ENCODE measurements around the gene CNTN1.

The CNTN1 gene

DNA sequence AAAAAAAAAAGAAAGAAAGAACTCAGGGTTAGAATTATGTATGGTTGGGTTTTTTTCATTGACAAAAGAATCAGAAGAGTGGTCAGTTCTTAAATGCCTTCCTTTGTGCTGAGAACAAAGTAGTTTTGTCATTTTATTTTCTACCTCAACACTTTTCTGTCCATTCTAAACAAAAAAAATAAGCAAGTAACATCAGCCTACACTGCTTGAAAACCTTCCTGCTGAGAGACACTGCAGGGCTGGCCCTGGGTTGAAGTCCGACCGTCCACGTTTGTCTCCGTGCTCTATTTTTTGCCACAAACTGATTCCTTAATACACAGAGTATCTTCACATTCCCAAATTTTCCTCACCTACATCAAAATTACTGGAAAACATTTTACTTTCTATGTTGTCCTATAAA lies 284.3 kb downstream of the CNTN1 start:
- H3K27ac ChIP-seq = no peak overlapping the region
- TF ChIP-seq EZH2 (IDR thresholded peaks at IDR 0.05) (no peak), FOXP2 (optimal IDR thresholded peaks at IDR 0.05; ENCODE audit: control extremely low read depth, extremely low read length, insufficient read depth) (no peak), POLR2AphosphoS5 (IDR thresholded peaks at IDR 0.05; ENCODE audit: borderline replicate concordance, low read depth, low read length) (no peak)
- no peaks in the 10 kb centered on the region for H3K9me3 ChIP-seq (ENCODE audit: low read depth, low read length)
- H3K36me3 ChIP-seq (ENCODE audit: insufficient read depth, low read length) = no peaks in the 10 kb centered on the region
- no peak overlapping the region for H3K4me3 ChIP-seq
- no peak for DNase-seq (ENCODE audit: low read depth, low spot score)
- no peak overlapping the region for H3K9ac ChIP-seq (ENCODE audit: insufficient read length)

- TF ChIP-seq EZH2 (IDR thresholded peaks at IDR 0.05) (no peak), FOXP2 (optimal IDR thresholded peaks at IDR 0.05; ENCODE audit: control extremely low read depth, extremely low read length, insufficient read depth) (no peak), POLR2AphosphoS5 (IDR thresholded peaks at IDR 0.05; ENCODE audit: borderline replicate concordance, low read depth, low read length) (no peak)
- H3K27ac ChIP-seq = no peak overlapping the region
- H3K36me3 ChIP-seq (ENCODE audit: insufficient read depth, low read length) = no peaks in the 10 kb centered on the region
These were observed 288.3 kb downstream of the CNTN1 start for GRCh38 chr12:40980427-40980961.

GRCh38 chr12:40986001-40986400 lies 293.8 kb downstream of the CNTN1 start:
- no peak for DNase-seq (ENCODE audit: low read depth, low spot score)
- TF ChIP-seq FOXP2 (optimal IDR thresholded peaks at IDR 0.05; ENCODE audit: control extremely low read depth, extremely low read length, insufficient read depth) = no peak
- no peak for TF ChIP-seq EZH2 (IDR thresholded peaks at IDR 0.05)
- no peak for TF ChIP-seq POLR2AphosphoS5 (IDR thresholded peaks at IDR 0.05; ENCODE audit: borderline replicate concordance, low read depth, low read length)
- Histone ChIP-seq H3K9me3 (ENCODE audit: low read depth, low read length) (no peaks in the 10 kb centered on the region), H3K27ac (no peak overlapping the region), H3K4me3 (no peak overlapping the region), H3K36me3 (ENCODE audit: insufficient read depth, low read length) (no peaks in the 10 kb centered on the region), H3K9ac (ENCODE audit: insufficient read length) (no peak overlapping the region)

More at GRCh38 chr12:40980427-40980961, 288.3 kb downstream of the CNTN1 start:
- Histone ChIP-seq H3K9ac (ENCODE audit: insufficient read length) (no peak overlapping the region), H3K9me3 (ENCODE audit: low read depth, low read length) (no peaks in the 10 kb centered on the region), H3K4me3 (no peak overlapping the region)
- DNase-seq (ENCODE audit: low read depth, low spot score) = no peak

- no peaks in the 10 kb centered on the region for H3K9me3 ChIP-seq (ENCODE audit: low read depth, low read length)
- no peak overlapping the region for H3K4me3 ChIP-seq
- H3K27ac ChIP-seq = no peak overlapping the region
- DNase-seq (ENCODE audit: low read depth, low spot score) = no peak
- H3K9ac ChIP-seq (ENCODE audit: insufficient read length) = no peak overlapping the region
- H3K36me3 ChIP-seq (ENCODE audit: insufficient read depth, low read length) = no peaks in the 10 kb centered on the region
- TF ChIP-seq POLR2AphosphoS5 (IDR thresholded peaks at IDR 0.05; ENCODE audit: borderline replicate concordance, low read depth, low read length) (no peak), FOXP2 (optimal IDR thresholded peaks at IDR 0.05; ENCODE audit: control extremely low read depth, extremely low read length, insufficient read depth) (no peak), EZH2 (IDR thresholded peaks at IDR 0.05) (no peak)
These were observed 296.1 kb downstream of the CNTN1 start for GRCh38 chr12:40988355-40988754.

GRCh38 chr12:40988824-40989223 lies 296.6 kb downstream of the CNTN1 start:
- Histone ChIP-seq H3K9me3 (ENCODE audit: low read depth, low read length) (no peaks in the 10 kb centered on the region), H3K9ac (ENCODE audit: insufficient read length) (no peak overlapping the region), H3K4me3 (no peak overlapping the region), H3K36me3 (ENCODE audit: insufficient read depth, low read length) (no peaks in the 10 kb centered on the region), H3K27ac (no peak overlapping the region)
- no peak for TF ChIP-seq POLR2AphosphoS5 (IDR thresholded peaks at IDR 0.05; ENCODE audit: borderline replicate concordance, low read depth, low read length)
- TF ChIP-seq EZH2 (IDR thresholded peaks at IDR 0.05) = no peak
- no peak for TF ChIP-seq FOXP2 (optimal IDR thresholded peaks at IDR 0.05; ENCODE audit: control extremely low read depth, extremely low read length, insufficient read depth)
- DNase-seq (ENCODE audit: low read depth, low spot score) = no peak

DNA sequence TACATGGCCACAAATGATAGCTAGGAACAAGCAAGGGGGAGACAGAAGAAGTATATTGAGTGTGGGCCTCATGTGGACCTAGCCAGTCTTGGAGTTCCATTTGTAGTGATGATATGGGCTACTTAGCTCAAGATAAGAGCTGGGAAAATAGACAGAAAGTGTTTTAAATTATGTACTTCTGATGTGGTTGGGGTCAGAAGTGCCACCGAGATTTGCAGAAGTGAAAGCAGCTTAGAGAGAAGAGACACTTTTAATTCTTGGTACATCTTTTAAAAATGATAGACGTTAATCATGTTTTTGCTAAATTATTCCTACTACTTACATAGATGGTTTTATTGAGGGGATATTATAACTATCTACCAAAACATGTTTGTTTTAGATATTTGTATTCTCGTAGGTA lies 297.5 kb downstream of the CNTN1 start:
- Histone ChIP-seq H3K36me3 (ENCODE audit: insufficient read depth, low read length) (no peaks in the 10 kb centered on the region), H3K4me3 (no peak overlapping the region), H3K9me3 (ENCODE audit: low read depth, low read length) (no peaks in the 10 kb centered on the region), H3K9ac (ENCODE audit: insufficient read length) (no peak overlapping the region), H3K27ac (no peak overlapping the region)
- TF ChIP-seq EZH2 (IDR thresholded peaks at IDR 0.05) = no peak
- no peak for TF ChIP-seq FOXP2 (optimal IDR thresholded peaks at IDR 0.05; ENCODE audit: control extremely low read depth, extremely low read length, insufficient read depth)
- no peak for DNase-seq (ENCODE audit: low read depth, low spot score)

DNA sequence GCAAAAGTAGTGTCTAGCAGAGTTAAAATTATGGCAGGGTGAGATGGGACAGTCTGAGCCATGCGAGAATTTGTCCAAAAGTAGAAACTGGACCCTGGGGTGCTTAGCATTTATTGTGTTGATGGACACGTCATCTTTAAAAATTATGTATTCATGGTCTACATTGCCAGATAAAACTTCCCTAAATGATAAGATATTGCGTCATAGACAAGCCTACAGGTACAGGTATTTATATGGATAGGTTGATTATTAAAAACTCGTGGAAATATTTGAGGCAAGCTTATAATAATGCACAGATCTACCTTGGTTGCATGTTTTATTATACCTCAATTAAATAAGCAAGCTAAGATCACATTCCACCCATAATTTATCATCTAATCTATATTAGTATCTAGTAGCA lies 299.9 kb downstream of the CNTN1 start:
- H3K27ac ChIP-seq = no peak overlapping the region
- no peak for DNase-seq (ENCODE audit: low read depth, low spot score)
- no peak overlapping the region for H3K9ac ChIP-seq (ENCODE audit: insufficient read length)
- H3K9me3 ChIP-seq (ENCODE audit: low read depth, low read length) = no peaks in the 10 kb centered on the region
- no peak for TF ChIP-seq FOXP2 (optimal IDR thresholded peaks at IDR 0.05; ENCODE audit: control extremely low read depth, extremely low read length, insufficient read depth)
- no peaks in the 10 kb centered on the region for H3K36me3 ChIP-seq (ENCODE audit: insufficient read depth, low read length)
- no peak overlapping the region for H3K4me3 ChIP-seq

GRCh38 chr12:40992674-40993073 lies 300.4 kb downstream of the CNTN1 start:
- DNase-seq (ENCODE audit: low read depth, low spot score) = no peak
- Histone ChIP-seq H3K9me3 (ENCODE audit: low read depth, low read length) (no peaks in the 10 kb centered on the region), H3K9ac (ENCODE audit: insufficient read length) (no peak overlapping the region), H3K36me3 (ENCODE audit: insufficient read depth, low read length) (no peaks in the 10 kb centered on the region), H3K4me3 (no peak overlapping the region), H3K27ac (no peak overlapping the region)
- TF ChIP-seq FOXP2 (optimal IDR thresholded peaks at IDR 0.05; ENCODE audit: control extremely low read depth, extremely low read length, insufficient read depth) (no peak), EZH2 (IDR thresholded peaks at IDR 0.05) (no peak), POLR2AphosphoS5 (IDR thresholded peaks at IDR 0.05; ENCODE audit: borderline replicate concordance, low read depth, low read length) (no peak)

GRCh38 chr12:40993158-40993557 lies 300.9 kb downstream of the CNTN1 start:
- Histone ChIP-seq H3K9ac (ENCODE audit: insufficient read length) (no peak overlapping the region), H3K4me3 (no peak overlapping the region), H3K9me3 (ENCODE audit: low read depth, low read length) (no peaks in the 10 kb centered on the region), H3K36me3 (ENCODE audit: insufficient read depth, low read length) (no peaks in the 10 kb centered on the region), H3K27ac (no peak overlapping the region)
- TF ChIP-seq FOXP2 (optimal IDR thresholded peaks at IDR 0.05; ENCODE audit: control extremely low read depth, extremely low read length, insufficient read depth) (no peak), EZH2 (IDR thresholded peaks at IDR 0.05) (no peak), POLR2AphosphoS5 (IDR thresholded peaks at IDR 0.05; ENCODE audit: borderline replicate concordance, low read depth, low read length) (no peak)
- no peak for DNase-seq (ENCODE audit: low read depth, low spot score)

Data from SK-N-MC (cell line).